ENCODE measurements around the gene NFIB.

The NFIB gene

GRCh38 chr9:14313951-14314423 lies at the start of gene NFIB:
Gene NFIB, minus strand, starts transcription at chr9:14314141. Its CDS starts 630 bp downstream, at chr9:14313511.
- no peak for DNase-seq (ENCODE audit: low spot score)

DNA sequence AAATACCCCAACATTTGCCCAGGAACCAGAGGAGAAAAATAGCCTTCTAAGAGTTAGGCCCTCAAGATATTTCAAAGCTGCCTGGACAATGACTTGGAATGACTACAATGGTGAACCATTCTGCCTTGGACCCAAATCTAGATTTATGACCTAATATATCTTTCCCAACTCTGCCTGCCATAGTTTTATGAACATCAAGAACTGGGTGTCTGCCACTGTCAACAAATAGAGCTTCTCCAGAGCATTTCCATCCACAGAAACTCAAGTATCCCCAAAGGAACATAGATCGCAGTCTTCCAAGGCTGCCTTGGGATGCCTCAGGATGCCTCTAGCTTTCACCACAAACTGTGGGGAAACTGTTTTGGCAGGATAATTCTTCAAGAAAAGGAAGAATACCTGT lies 48.2 kb upstream of the NFIB start:
- DNase-seq (ENCODE audit: low spot score) = no peak

DNA sequence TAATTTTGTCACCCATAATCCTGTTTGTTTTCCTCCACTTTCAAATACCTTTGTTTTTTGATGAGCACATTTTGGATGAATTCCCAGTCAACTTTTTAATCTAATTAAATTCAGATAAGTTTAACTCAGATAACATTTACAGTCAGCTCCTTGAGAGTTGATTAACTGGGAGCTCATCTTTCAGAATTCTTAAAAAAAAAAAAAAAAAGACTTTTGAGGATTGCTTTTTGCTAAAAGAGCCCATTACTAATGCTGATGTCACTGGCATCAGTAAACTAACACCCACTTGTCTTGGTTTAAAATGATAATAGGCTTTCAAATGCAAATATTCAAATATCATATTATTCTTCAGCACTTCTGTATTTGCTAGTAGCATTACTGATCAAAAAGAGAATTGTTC lies 47.1 kb upstream of the NFIB start:
- no peak for DNase-seq (ENCODE audit: low spot score)

DNA sequence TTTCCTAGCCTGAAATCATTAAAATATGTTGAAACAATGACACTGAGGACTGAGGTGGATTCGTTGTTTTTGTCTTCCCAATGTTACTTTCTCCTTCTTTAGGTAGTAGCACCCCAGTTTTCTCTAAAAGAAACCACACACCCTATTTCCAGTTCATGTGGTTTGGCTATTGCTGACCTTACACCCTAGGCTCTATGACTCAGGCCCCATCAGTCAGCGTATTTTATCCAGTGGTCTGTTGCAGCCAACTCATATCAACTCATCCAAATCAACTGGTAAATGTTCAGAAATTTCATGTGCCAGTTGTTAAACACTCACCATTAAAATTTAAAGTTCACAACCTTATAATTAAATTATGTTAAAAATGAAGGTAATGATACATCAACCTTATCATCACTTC lies 44.6 kb upstream of the NFIB start:
- no peak for DNase-seq (ENCODE audit: low spot score)

DNA sequence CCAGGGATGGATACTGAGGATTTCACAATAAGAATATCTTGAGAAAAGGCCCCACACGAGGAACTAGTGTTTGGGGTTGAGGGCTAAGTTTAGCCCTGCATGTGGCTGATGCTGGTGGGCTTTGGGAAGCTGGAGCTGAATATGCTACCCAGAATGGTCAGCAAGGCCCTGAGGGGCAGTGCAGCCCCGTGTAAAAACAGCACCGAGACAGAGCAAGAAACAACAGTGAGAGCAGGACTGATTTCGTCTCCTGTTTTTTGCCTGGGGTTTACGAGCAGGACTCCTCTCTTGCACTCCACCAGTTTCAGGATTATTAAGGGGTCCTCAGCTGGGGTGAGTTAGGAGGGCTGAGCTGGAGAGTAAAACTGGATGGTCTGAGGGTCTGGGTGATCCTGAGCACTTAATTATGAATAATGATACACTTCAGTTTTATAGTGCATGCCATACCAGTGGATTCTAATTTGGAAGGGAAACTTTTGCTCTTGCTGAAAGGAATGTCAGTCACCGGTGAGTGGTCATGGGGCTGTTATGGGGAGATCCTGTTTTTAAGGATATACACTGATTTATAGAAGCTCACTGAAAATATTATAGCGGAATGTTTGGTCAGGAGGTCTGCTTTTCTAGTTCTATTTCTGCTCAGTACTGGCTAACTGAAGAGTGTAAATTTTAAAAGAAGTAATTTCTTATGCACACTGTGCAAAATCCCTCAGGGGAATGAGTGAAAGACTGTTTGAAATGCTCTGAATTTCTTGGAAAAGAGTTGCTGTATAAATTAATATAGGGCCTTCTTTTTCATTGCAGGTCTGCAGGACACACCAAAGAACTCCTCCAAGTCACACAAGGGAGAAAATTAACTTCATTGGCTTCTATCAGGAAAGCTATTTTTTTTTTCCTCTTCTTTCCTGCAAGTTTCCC lies 42.7 kb upstream of the NFIB start:
- no peak for DNase-seq (ENCODE audit: low spot score)

DNA sequence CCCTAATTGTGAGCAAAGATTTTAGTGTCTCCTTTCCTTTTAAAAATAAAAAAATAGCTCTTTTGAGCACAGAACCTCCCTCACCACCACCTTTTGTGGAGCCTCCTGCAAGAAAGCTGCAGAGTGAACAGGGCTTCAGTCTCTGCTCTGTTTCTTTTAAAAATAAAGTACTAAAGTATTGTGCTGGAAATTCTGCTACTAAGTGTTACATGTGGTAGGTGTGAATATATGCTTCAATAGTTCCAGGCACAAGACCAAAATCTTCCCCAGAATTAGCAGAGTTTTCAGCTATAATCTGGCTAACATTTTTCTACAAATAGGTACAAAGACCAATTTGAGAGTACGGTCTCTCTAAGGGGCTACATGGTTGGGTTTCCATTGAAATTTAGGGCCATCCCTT lies 40.3 kb upstream of the NFIB start:
- no peak for DNase-seq (ENCODE audit: low spot score)

- DNase-seq (ENCODE audit: low spot score) = peak; percentile 81
Measured at GRCh38 chr9:14353222-14354056, 39.5 kb upstream of the NFIB start.

- DNase-seq (ENCODE audit: low spot score) = no peak
Measured at GRCh38 chr9:14352503-14352902, 38.6 kb upstream of the NFIB start.

GRCh38 chr9:14351221-14351836 lies 37.4 kb upstream of the NFIB start:
- no peak for DNase-seq (ENCODE audit: low spot score)

- no peak for DNase-seq (ENCODE audit: low spot score)
Measured at GRCh38 chr9:14350754-14351153, 36.8 kb upstream of the NFIB start.

GRCh38 chr9:14350349-14350728 lies 36.4 kb upstream of the NFIB start:
- DNase-seq (ENCODE audit: low spot score) = no peak

DNA sequence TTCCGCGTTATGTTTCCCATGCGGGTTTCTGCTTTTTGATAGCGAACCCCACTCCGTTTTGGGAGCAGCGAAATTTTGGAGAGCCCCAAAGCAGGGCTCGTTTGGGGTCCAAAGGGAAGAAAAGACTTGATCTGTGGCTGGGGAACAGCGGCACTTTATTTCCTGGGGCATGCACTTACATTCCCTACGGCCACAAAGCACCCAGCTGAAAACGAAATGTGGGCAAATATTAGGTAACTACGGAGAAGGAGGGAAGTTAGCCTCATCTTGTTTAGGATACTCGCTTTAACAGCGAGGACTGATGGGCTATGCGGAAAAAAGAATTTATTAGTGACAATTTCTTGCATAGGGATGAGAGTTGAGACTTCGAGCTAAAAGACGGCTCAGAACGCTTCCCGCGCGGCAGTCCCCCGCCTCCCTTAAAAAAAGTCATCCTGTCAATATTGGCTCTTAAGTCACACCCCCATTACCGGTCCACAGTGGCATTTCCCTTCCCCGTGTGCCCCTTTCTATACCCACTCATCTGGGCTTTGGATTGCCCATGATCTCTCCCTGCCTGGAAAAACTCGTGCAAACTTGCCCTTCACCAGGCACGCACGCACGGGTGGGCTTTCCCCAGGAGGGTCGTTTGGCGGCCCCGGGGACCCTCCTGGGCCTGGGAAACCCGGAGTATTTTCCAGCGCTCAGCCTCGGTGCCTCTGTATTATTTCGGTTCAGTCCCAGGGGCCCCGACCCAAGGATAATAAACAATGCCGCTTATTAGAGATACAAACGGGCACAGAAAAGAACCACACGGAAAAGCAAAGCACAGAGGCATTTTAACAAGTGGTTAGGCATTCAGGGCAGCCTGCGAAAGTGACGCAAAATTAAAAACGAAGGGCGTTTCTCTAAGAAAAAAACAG lies 35.8 kb upstream of the NFIB start:
- no peak for DNase-seq (ENCODE audit: low spot score)

- no peak for DNase-seq (ENCODE audit: low spot score)
Measured at GRCh38 chr9:14349146-14349446, 35.2 kb upstream of the NFIB start.

- DNase-seq (ENCODE audit: low spot score) = no peak
Measured at GRCh38 chr9:14348373-14349145, 34.6 kb upstream of the NFIB start.

GRCh38 chr9:14348123-14348372 lies 34.1 kb upstream of the NFIB start:
- no peak for DNase-seq (ENCODE audit: low spot score)

DNA sequence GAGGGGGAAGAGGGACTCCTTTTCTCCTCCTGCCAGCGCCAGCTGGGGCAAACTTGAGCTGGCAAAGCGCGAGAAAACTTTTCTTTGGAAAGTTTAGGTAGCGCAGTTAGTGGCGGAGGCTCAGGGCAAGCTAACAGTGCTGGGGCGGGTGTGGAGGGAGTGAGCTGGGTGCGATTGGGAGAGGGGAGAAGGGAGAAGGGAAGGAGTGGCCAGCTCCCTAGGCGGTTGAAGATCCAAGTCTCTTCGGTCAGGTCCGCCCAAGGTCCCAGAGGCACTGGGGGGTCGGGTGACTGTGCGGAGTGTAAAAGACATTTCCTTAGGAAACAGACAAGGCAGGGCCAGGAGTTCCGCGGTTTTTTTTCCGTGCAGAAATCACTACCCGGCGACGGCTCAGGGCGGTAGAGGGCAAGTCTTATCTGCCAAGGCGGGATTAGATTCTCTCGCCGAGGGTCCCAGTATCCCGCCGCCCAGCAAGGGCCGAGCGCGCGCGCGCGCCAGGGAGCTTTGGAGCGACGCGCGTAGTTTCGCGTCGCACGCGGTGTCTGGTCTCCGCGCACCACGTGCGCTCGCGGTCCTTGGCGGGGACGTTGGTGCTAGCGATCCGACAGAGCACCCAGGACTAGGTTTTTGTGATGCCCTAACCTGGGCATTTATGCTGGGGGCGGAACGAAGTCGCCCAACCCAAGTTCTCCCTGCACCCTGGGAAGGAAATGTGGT lies 33.6 kb upstream of the NFIB start:
- DNase-seq (ENCODE audit: low spot score) = no peak

DNA sequence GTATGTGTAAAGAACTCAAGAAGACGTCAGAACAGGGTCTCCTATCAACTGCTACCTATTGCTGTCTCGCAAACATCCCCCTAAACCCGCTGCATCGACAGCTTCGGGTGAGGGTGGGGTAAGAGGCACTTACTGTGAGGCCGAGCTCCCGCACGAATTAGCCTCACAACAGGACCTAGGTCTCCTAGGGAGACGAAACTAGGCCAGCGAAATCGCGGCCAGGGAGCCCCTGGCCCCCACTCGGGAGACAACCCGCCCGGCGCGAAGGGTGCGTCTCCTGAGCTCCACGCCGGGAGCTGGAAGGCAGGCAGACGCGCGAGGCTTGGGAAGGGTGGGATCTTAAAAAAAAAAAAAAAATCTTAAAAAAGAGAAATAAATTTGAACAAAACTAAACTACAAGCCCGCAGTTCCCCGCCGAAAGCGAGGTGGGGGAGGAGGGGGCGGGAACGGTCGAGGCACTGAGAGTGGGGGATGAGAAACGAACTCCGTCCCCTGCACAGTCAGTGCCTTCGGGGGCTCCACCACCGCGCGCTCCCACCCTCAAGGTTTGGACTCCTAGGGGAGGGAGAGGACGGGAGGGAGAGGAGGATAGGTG lies 33.0 kb upstream of the NFIB start:
- DNase-seq (ENCODE audit: low spot score) = no peak

DNA sequence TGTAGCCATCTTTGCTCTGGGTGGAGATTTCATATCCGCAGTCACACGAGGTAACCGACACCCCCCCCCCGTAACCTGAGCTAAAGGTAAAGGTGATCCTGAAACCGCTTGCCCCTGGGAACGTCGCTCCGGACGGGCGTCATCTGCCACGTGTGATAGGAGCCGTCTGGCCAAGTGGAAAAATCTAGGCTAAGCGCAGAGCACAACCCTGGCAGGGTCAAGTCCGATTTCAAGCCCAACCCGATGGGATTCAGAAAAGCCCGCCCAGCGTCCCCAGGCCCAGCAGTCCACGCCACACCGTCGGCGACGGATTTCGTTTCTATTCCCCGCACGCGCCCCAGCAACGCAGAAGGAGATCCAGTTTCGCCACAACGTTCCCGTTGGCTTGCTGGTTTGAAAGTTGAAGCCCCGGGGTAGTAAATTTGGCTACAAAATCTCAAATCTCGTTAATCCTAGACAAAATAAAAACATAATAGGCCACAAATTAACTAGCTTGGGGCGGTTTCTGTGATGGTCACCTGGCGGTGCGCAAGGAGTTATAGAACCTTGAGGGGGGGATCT lies 32.4 kb upstream of the NFIB start:
- DNase-seq (ENCODE audit: low spot score) = no peak

- no peak for DNase-seq (ENCODE audit: low spot score)
Measured at GRCh38 chr9:14345354-14346230, 31.7 kb upstream of the NFIB start.

Data from NAMALWA (cell line).